Loucy (cell line): Measurements from ENCODE around the gene DHFR2.

Source experiments
- H2AFZ ChIP-seq: fragments of 200-600 bp; sonication (generic); 2 replicates; pipeline ENCODE4 v1.6.0; 2016; ENCODE audit warnings: antibody characterized with exemption, mild to moderate bottlenecking, low read length, moderate library complexity
- H3F3A ChIP-seq: fragments of 200-600 bp; 2 replicates; pipeline ENCODE4 v1.6.0; 2016; ENCODE audit warnings: antibody characterized with exemption, low read depth, mild to moderate bottlenecking
- H3K27me3 ChIP-seq: fragments of 200-600 bp; sonication (generic); 2 replicates; pipeline ENCODE4 v1.6.1; 2014; ENCODE audit warnings: low read length, mild to moderate bottlenecking; ENCODE audit not compliant: insufficient read depth, poor library complexity, severe bottlenecking
- H3K36me3 ChIP-seq: fragments of 200-600 bp; sonication (generic); 2 replicates; pipeline ENCODE4 v1.6.1; 2016; ENCODE audit warnings: low read length; ENCODE audit not compliant: insufficient read depth
- H3K4me1 ChIP-seq: fragments of 200-600 bp; sonication (generic); 2 replicates; pipeline ENCODE4 v1.5.1; 2014; ENCODE audit warnings: low read length, mild to moderate bottlenecking; ENCODE audit not compliant: insufficient read depth, poor library complexity, severe bottlenecking
- H3K4me2 ChIP-seq: fragments of 200-600 bp; sonication (generic); 2 replicates; pipeline ENCODE4 v1.6.0; 2014; ENCODE audit warnings: antibody characterized with exemption, low read length, low read depth, mild to moderate bottlenecking; ENCODE audit not compliant: poor library complexity, severe bottlenecking
- H3K4me3 ChIP-seq: fragments of 200-600 bp; sonication (generic); 2 replicates; pipeline ENCODE4 v1.5.1; 2014; ENCODE audit warnings: low read length, mild to moderate bottlenecking, mixed read lengths; ENCODE audit not compliant: poor library complexity, severe bottlenecking
- H3K79me2 ChIP-seq: fragments of 200-600 bp; sonication (generic); 2 replicates; pipeline ENCODE4 v1.6.1; 2014; ENCODE audit warnings: low read length; ENCODE audit not compliant: insufficient read depth
- H3K9ac ChIP-seq: fragments of 200-600 bp; sonication (generic); 2 replicates; pipeline ENCODE4 v1.6.0; 2014; ENCODE audit warnings: mild to moderate bottlenecking, low read depth, low read length, moderate library complexity; ENCODE audit not compliant: poor library complexity, severe bottlenecking
- H3K9me2 ChIP-seq: fragments of 200-600 bp; sonication (generic); replicated peaks from 2 replicates; pipeline ENCODE4 v1.6.1; 2016; ENCODE audit warnings: low read depth, low read length, mixed read lengths
- H3K9me3 ChIP-seq: fragments of 200-600 bp; sonication (generic); 2 replicates; pipeline ENCODE4 v1.6.1; 2014; ENCODE audit warnings: mild to moderate bottlenecking, antibody characterized with exemption, low read length, low read depth; ENCODE audit not compliant: insufficient read depth
- H4K20me1 ChIP-seq: fragments of 200-600 bp; sonication (generic); 2 replicates; pipeline ENCODE4 v1.6.0; 2014; ENCODE audit warnings: antibody characterized with exemption, low read length, mild to moderate bottlenecking; ENCODE audit not compliant: insufficient read depth, poor library complexity, severe bottlenecking
- CTCF ChIP-seq: fragments of 200-600 bp; sonication (generic); conservative IDR thresholded peaks from 2 replicates; pipeline ENCODE4 v1.5.1; 2014; ENCODE audit warnings: mild to moderate bottlenecking, antibody characterized with exemption, low read length
- EZH2phosphoT487 ChIP-seq: fragments of 200-600 bp; IDR thresholded peaks from 2 replicates; pipeline ENCODE4 v1.6.1; 2018; ENCODE audit warnings: antibody characterized with exemption, mild to moderate bottlenecking, moderate library complexity, borderline replicate concordance

The DHFR2 gene

GRCh38 chr3:94011233-94011711, 51.4 kb downstream of the DHFR2 start:
- Histone ChIP-seq H3K4me3 (no peak overlapping the region), H3K36me3 (peaks cover 3% of the 10 kb centered on the region; the same call in 1 of the 2 replicates), H4K20me1 (no peaks in the 10 kb centered on the region), H3K4me2 (no peak overlapping the region), H3K9me3 (no peaks in the 10 kb centered on the region), H3K9ac (no peak overlapping the region), H3K27me3 (no peaks in the 10 kb centered on the region), H2AFZ (no peak overlapping the region), H3K4me1 (peaks cover 3% of the 10 kb centered on the region), H3K79me2 (no peaks in the 10 kb centered on the region), H3K9me2 (no peaks in the 10 kb centered on the region), H3F3A (no peaks in the 10 kb centered on the region)
- TF ChIP-seq EZH2phosphoT487 (no peak), CTCF (no peak)

- H3K9ac ChIP-seq, result no peak overlapping the region
- no peaks in the 10 kb centered on the region for H3K9me2 ChIP-seq
Observed at GRCh38 chr3:94009608-94010007, 53.1 kb downstream of the DHFR2 start.

GRCh38 chr3:94008253-94008652, 54.5 kb downstream of the DHFR2 start:
- H3K4me2 ChIP-seq, result no peak overlapping the region
- H3F3A ChIP-seq, result no peaks in the 10 kb centered on the region
- no peaks in the 10 kb centered on the region for H4K20me1 ChIP-seq
- H3K79me2 ChIP-seq, result no peaks in the 10 kb centered on the region
- peaks cover 3% of the 10 kb centered on the region; the same call in 1 of the 2 replicates for H3K36me3 ChIP-seq
- H2AFZ ChIP-seq, result no peak overlapping the region
- no peaks in the 10 kb centered on the region for H3K27me3 ChIP-seq
- H3K9ac ChIP-seq, result no peak overlapping the region
- H3K4me3 ChIP-seq, result no peak overlapping the region
- no peaks in the 10 kb centered on the region for H3K4me1 ChIP-seq
- H3K9me2 ChIP-seq, result no peaks in the 10 kb centered on the region
- no peaks in the 10 kb centered on the region for H3K9me3 ChIP-seq
- TF ChIP-seq EZH2phosphoT487 (no peak), CTCF (no peak)

More at GRCh38 chr3:94009608-94010007, 53.1 kb downstream of the DHFR2 start:
- H2AFZ ChIP-seq, result no peak overlapping the region
- H3K4me1 ChIP-seq, result no peaks in the 10 kb centered on the region
- no peak for TF ChIP-seq EZH2phosphoT487
- no peak for TF ChIP-seq CTCF
- no peaks in the 10 kb centered on the region for H3K27me3 ChIP-seq
- no peaks in the 10 kb centered on the region for H3F3A ChIP-seq
- H3K36me3 ChIP-seq, result peaks cover 3% of the 10 kb centered on the region; the same call in 1 of the 2 replicates
- no peaks in the 10 kb centered on the region for H3K79me2 ChIP-seq
- H3K4me2 ChIP-seq, result no peak overlapping the region
- no peaks in the 10 kb centered on the region for H3K9me3 ChIP-seq
- no peak overlapping the region for H3K4me3 ChIP-seq
- no peaks in the 10 kb centered on the region for H4K20me1 ChIP-seq
